Right atrium auricular region (tissue), 2 donors: ENCODE measurements around the gene BST1. TPM values are rescaled to one million over a fixed set of nuclear protein-coding genes. Genes with fewer than 3 reads are reported as not detected.

Experiments
- DNase-seq: peaks from one replicate; pipeline ENCODE4 v3.0.0-alpha.2; 2019; ENCODE audit warnings: low spot score
- H3K27ac ChIP-seq, 2 donors: fragments of 200-600 bp; sonication (generic); 1 replicate in 1 of 2; 2 replicates in 1 of 2; pipeline ENCODE4 v1.5.1; 2016 to 2019
- H3K27me3 ChIP-seq, 2 donors: fragments of 200-600 bp; sonication (generic); one replicate each; pipeline versions ENCODE4 v1.5.1 to v1.6.0; 2017 to 2019
- H3K36me3 ChIP-seq: fragments of 200-600 bp; sonication (generic); one replicate; pipeline ENCODE4 v1.5.1; 2016
- H3K4me1 ChIP-seq, 2 donors: fragments of 200-600 bp; sonication (generic); one replicate each; pipeline versions ENCODE4 v1.5.1 to v1.6.0; 2017 to 2019
- H3K4me3 ChIP-seq, 2 donors: fragments of 200-600 bp; sonication (generic); 1 replicate in 1 of 2; 2 replicates in 1 of 2; pipeline ENCODE4 v1.5.1; 2017 to 2019; ENCODE audit warnings: mild to moderate bottlenecking in 1 of 2, moderate library complexity in 1 of 2
- H3K9me3 ChIP-seq, 2 donors: fragments of 200-600 bp; sonication (generic); one replicate each; pipeline ENCODE4 v1.5.1; 2019
- CTCF ChIP-seq, 2 donors: fragments of 200-600 bp; sonication (generic); IDR thresholded peaks; one replicate each; pipeline ENCODE4 v1.5.1; 2019; ENCODE audit warnings: antibody characterized with exemption in 2 of 2
- total RNA-seq, 2 donors: library from RNA; depleted of rRNA; stranded (reverse); fragments of >200 nt; gene quantifications; one replicate each; pipeline ENCODE4 v1.1.0, GENCODE V29; 2016

Gene BST1
- total RNA-seq, 2 donors from 2014 or later, result 9.5 to 10.2 TPM

- no peak for TF ChIP-seq CTCF (IDR thresholded peaks at IDR 0.05)
These were observed 18.4 kb upstream of the BST1 start for GRCh38 chr4:15684498-15684897.

DNA sequence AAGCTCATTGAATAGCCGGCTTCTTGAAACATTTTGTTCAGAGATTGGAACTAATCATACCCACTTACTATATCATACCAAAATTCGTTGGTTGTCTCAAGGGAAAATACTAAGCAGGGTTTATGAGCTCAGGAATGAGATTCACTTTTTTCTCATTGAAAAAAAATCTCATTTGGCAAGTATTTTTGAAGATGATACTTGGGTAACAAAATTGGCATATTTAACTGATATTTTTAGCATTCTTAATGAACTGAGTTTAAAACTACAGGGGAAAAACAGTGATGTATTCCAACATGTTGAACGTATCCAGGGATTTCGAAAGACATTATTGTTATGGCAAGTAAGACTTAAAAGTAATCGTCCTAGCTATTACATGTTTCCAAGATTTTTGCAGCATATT lies 14.8 kb upstream of the BST1 start:
- Histone ChIP-seq H3K27ac (no peak overlapping the region), H3K27me3 (no peaks in the 10 kb centered on the region), H3K4me3 (no peak overlapping the region), H3K36me3 (peaks cover 15% of the 10 kb centered on the region), H3K4me1 (peaks cover 0 to 28% of the 10 kb centered on the region in 2 donors), H3K9me3 (no peaks in the 10 kb centered on the region)
- DNase-seq, result no peak
- TF ChIP-seq CTCF (IDR thresholded peaks at IDR 0.05), result no peak

More at GRCh38 chr4:15684498-15684897, 18.4 kb upstream of the BST1 start:
- H3K4me1 ChIP-seq, result peaks cover 0 to 29% of the 10 kb centered on the region in 2 donors
- H3K4me3 ChIP-seq, result no peak overlapping the region
- H3K36me3 ChIP-seq, result peaks cover 15% of the 10 kb centered on the region
- no peaks in the 10 kb centered on the region for H3K27me3 ChIP-seq
- H3K9me3 ChIP-seq, result no peaks in the 10 kb centered on the region
- DNase-seq, result no peak
- no peak overlapping the region for H3K27ac ChIP-seq

DNA sequence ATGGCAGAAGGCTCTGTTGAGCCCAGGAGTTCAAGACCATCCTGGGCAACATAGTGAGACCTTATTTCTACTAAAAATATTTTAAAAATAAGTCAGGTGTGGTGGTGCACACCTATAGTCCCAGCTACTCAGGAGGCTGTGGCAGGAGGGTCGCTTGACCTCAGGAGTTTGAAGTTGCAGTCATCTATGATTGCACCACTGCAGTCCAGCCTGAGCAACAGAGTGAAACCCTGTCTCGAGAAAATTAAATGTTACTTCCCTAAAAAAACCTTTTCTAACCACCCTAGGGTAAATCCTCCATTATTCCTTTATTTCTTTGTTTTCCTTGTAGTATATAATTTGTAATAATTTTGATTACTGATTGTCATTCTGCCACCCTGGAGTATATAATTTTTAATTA lies 13.3 kb upstream of the BST1 start:
- TF ChIP-seq CTCF (IDR thresholded peaks at IDR 0.05), result no peak
- H3K4me3 ChIP-seq, result no peak overlapping the region
- H3K27me3 ChIP-seq, result no peaks in the 10 kb centered on the region
- no peaks in the 10 kb centered on the region for H3K9me3 ChIP-seq
- no peak for DNase-seq
- H3K36me3 ChIP-seq, result peaks cover 15% of the 10 kb centered on the region
- peak overlapping the region in 1 of 2 donors; percentile 63 for H3K27ac ChIP-seq
- peaks cover 0 to 14% of the 10 kb centered on the region in 2 donors for H3K4me1 ChIP-seq

- DNase-seq, result no peak
- TF ChIP-seq CTCF (IDR thresholded peaks at IDR 0.05), result no peak
- no peak overlapping the region for H3K4me3 ChIP-seq
These were observed 12.7 kb upstream of the BST1 start for GRCh38 chr4:15690020-15690809.

GRCh38 chr4:15691346-15692135 lies 11.3 kb upstream of the BST1 start:
- peak overlapping the region in 1 of 2 donors; percentile 63 for H3K27ac ChIP-seq
- peaks cover 11% of the 10 kb centered on the region for H3K36me3 ChIP-seq
- no peaks in the 10 kb centered on the region for H3K27me3 ChIP-seq
- peaks cover 0 to 14% of the 10 kb centered on the region in 2 donors for H3K4me1 ChIP-seq
- no peak for TF ChIP-seq CTCF (IDR thresholded peaks at IDR 0.05)
- H3K9me3 ChIP-seq, result no peaks in the 10 kb centered on the region
- no peak overlapping the region for H3K4me3 ChIP-seq
- DNase-seq, result no peak

More at GRCh38 chr4:15690020-15690809, 12.7 kb upstream of the BST1 start:
- Histone ChIP-seq H3K27ac (peak overlapping the region in 1 of 2 donors; percentile 63), H3K4me1 (peaks cover 0 to 14% of the 10 kb centered on the region in 2 donors), H3K36me3 (peaks cover 15% of the 10 kb centered on the region), H3K27me3 (no peaks in the 10 kb centered on the region), H3K9me3 (no peaks in the 10 kb centered on the region)
